Suprapubic skin (tissue), 4 donors: Measurements from ENCODE around the gene WDFY2. TPM values are rescaled to one million over a fixed set of nuclear protein-coding genes. Genes with fewer than 3 reads are reported as not detected.
"Not testable (repeated sequence)": the region's sequence is repeated elsewhere in the genome, so short reads cannot be mapped to it uniquely, and the experiment has no call there.

Experiments
- DNase-seq, 2 donors: peaks; one replicate each; pipeline ENCODE4 v3.0.0-alpha.2; 2019; ENCODE audit warnings: low spot score in 2 of 2
- H3K27ac ChIP-seq: fragments of 200-600 bp; sonication (generic); one replicate; pipeline ENCODE4 v1.5.1; 2019
- H3K27me3 ChIP-seq: fragments of 200-600 bp; sonication (generic); one replicate; pipeline ENCODE4 v1.5.1; 2019
- H3K36me3 ChIP-seq: fragments of 200-600 bp; sonication (generic); one replicate; pipeline ENCODE4 v1.5.1; 2019
- H3K4me1 ChIP-seq: fragments of 200-600 bp; sonication (generic); one replicate; pipeline ENCODE4 v1.5.1; 2019
- H3K4me3 ChIP-seq: fragments of 200-600 bp; sonication (generic); one replicate; pipeline ENCODE4 v1.5.1; 2019; ENCODE audit warnings: mild to moderate bottlenecking
- H3K9me3 ChIP-seq: fragments of 200-600 bp; sonication (generic); one replicate; pipeline ENCODE4 v1.5.1; 2019
- EP300 ChIP-seq: sonication (generic); formaldehyde crosslinking; IDR thresholded peaks from one replicate; pipeline ENCODE4 v1.6.1; 2017; ENCODE audit warnings: antibody characterized with exemption
- POLR2A ChIP-seq, 2 donors: fragments of 450-650 bp; IDR thresholded peaks; one replicate each; pipeline ENCODE4 v1.6.1; 2017; ENCODE audit warnings: antibody characterized with exemption in 2 of 2, mild to moderate bottlenecking in 2 of 2, moderate library complexity in 2 of 2
- POLR2AphosphoS5 ChIP-seq, 3 donors: sonication (generic); formaldehyde crosslinking; IDR thresholded peaks; one replicate each; pipeline ENCODE4 v1.6.1; 2017; ENCODE audit warnings: antibody characterized with exemption in 3 of 3
- WGBS: methylation state at CpG from one replicate; pipeline ENCODE4 v1.1.5; 2018; 5-methylcytosine and 5-hydroxymethylcytosine counted together
- total RNA-seq, 4 donors: library from RNA; depleted of rRNA; stranded (reverse); fragments of >200 nt; gene quantifications; one replicate each; pipeline ENCODE4 v1.1.0, GENCODE V29; 2016
- TF ChIP-seq, protein P1 (sequence below), 2 donors: fragments of 200-600 bp in 1 of 2; fragments of 450-650 bp in 1 of 2; sonication (generic) in 1 of 2; IDR thresholded peaks; one replicate each; pipeline ENCODE4 v1.5.1; 2016 to 2019; ENCODE audit warnings: antibody characterized with exemption in 2 of 2, mild to moderate bottlenecking in 1 of 2, moderate library complexity in 1 of 2

Gene WDFY2
- total RNA-seq, 4 donors from 2014 or later = 35.3 to 99.2 (median 40.4) TPM

DNA sequence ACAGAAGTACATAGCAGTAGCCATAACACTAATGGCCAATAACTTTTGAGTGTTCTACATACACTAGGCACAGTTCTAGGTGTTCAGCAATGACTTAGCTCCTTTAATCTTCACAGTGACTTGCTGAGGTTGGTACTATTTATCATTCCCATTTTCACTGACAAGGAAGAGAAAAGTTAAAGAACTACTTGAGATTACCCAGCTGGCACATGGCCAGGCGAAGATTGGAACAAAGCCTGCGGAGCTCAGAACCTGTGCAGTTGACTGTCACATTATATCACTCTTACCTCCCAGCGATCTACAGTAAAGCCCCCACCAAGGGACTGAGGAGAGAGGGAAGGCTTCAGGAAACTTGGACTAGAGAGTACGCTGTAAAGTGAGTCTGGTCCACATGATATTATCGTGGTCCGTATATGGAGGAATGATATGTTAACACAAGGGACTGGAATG is 42.4 kb upstream of the WDFY2 start:
- Histone ChIP-seq H3K27me3 (no peaks in the 10 kb centered on the region), H3K27ac (no peak overlapping the region), H3K4me3 (no peak overlapping the region), H3K36me3 (no peaks in the 10 kb centered on the region), H3K9me3 (no peaks in the 10 kb centered on the region), H3K4me1 (peaks cover 31% of the 10 kb centered on the region)
- WGBS = 41% methylated on average over 6 of the region's 6 CpGs
- no peak for TF ChIP-seq POLR2AphosphoS5 (IDR thresholded peaks at IDR 0.05)
- TF ChIP-seq EP300 = no peak
- TF ChIP-seq, protein P1, sequence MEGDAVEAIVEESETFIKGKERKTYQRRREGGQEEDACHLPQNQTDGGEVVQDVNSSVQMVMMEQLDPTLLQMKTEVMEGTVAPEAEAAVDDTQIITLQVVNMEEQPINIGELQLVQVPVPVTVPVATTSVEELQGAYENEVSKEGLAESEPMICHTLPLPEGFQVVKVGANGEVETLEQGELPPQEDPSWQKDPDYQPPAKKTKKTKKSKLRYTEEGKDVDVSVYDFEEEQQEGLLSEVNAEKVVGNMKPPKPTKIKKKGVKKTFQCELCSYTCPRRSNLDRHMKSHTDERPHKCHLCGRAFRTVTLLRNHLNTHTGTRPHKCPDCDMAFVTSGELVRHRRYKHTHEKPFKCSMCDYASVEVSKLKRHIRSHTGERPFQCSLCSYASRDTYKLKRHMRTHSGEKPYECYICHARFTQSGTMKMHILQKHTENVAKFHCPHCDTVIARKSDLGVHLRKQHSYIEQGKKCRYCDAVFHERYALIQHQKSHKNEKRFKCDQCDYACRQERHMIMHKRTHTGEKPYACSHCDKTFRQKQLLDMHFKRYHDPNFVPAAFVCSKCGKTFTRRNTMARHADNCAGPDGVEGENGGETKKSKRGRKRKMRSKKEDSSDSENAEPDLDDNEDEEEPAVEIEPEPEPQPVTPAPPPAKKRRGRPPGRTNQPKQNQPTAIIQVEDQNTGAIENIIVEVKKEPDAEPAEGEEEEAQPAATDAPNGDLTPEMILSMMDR (IDR thresholded peaks at IDR 0.05) = no peak
- TF ChIP-seq POLR2A (IDR thresholded peaks at IDR 0.05) = no peak
- no peak for DNase-seq

DNA sequence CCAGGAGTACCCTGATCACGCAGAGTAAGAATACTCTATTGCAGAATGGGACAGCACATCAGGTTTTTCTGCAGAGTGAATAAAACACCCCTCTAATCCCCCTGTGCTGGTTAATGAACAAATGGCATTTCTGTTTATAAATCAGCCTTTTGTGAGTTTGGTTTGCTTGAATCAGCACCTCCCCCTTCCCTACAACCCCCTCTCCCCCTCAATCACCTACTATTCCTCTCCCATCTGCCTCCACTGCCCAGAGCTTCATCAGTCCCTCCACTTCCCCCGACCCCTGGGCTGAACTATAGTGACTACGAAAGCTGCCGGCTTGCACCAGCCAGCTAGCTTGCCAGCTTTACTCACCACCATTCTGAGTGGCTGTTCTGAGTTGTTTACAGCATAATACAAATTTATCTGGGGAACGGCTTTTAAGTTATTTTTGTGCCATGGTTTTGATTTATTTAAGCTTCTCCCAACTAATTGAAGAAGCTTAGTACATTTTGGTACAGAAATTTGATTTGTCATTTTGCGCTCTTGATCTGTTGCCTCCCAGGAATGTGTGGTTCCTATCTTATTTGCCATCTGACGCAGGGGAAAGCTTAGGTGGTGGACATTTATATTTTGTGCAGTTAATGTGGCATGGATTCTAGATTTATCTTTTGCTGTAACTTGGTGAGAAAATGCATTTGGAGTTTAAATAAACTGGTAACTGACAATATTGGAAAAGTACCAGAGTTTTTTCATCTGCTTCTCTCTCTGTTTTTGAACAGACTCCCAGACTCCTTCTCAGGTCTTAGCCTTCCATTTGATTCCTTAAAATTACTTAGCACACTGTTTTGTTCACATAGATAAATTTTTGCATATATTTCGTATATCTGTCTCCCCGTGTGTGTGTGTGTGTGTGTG is 41.7 kb upstream of the WDFY2 start:
- no peak for DNase-seq
- WGBS = 48% methylated on average over 9 of the region's 9 CpGs
- Histone ChIP-seq H3K4me1 (peaks cover 31% of the 10 kb centered on the region), H3K9me3 (no peaks in the 10 kb centered on the region), H3K27me3 (no peaks in the 10 kb centered on the region), H3K4me3 (no peak overlapping the region), H3K27ac (no peak overlapping the region), H3K36me3 (no peaks in the 10 kb centered on the region)
- TF ChIP-seq EP300 (no peak), POLR2A (IDR thresholded peaks at IDR 0.05) (no peak), POLR2AphosphoS5 (IDR thresholded peaks at IDR 0.05) (no peak)
- TF ChIP-seq, protein P1 (IDR thresholded peaks at IDR 0.05) = no peak

DNA sequence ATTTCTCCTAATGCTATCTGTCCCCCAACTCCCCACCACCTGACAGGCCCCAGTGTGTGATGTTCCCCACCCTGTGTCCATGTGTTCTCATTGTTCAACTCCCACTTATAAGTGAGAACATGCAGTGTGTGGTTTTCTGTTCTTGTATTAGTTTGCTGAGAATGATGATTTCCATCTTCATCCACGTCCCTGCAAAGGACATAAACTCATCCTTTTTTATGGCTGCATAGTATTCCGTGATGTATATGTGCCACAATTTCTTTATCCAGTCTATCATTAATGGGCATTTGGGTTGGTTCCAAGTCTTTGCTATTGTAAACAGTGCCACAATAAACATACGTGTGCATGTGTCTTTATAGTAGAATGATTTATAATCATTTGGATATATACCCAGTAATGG is 38.8 kb upstream of the WDFY2 start:
- peaks cover 34% of the 10 kb centered on the region for H3K4me1 ChIP-seq
- DNase-seq, H3K36me3 ChIP-seq, H3K27ac ChIP-seq, H3K4me3 ChIP-seq, H3K9me3 ChIP-seq, H3K27me3 ChIP-seq: not testable (repeated sequence)
- 92% methylated on average over 3 of the region's 3 CpGs for WGBS

DNA sequence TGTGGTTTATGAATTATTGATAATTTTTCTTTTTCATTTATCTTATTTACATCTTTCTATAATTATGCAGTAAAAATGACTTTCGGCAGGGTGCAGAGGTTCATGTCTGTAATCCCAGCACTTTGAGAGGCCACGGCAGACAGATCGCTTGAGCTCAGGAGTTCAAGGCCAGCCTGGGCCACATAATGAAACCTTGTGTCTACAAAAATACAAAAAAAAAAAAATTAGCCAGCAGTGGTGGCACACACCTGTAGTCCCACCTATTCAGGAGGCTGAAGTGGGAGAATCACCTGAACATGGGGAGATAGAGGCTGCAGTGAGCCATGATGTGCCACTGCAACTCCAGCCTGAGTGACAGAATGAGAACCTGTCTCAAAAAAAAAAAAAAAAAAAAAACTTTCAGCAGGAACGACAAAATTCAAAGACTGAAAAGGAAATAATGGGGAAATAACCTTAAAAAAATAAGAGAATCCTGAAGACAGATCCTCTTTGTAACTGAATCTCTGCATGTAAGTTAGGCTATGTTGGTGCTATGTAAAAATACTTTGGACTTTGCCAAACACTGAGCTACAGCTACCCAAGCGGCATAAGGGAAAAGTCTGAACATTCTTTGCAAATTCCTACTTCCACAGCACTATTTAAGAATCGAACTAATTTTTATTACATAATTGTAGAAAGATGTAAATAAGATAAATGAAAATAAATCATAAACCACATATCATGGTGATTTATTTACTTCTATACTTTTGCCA is 36.7 kb upstream of the WDFY2 start:
- no peaks in the 10 kb centered on the region for H3K9me3 ChIP-seq
- 84% methylated on average over 6 of the region's 6 CpGs for WGBS
- H3K36me3 ChIP-seq = no peaks in the 10 kb centered on the region
- no peak for TF ChIP-seq POLR2A (IDR thresholded peaks at IDR 0.05)
- TF ChIP-seq POLR2AphosphoS5 (IDR thresholded peaks at IDR 0.05) = no peak
- TF ChIP-seq, protein P1 (IDR thresholded peaks at IDR 0.05) = no peak
- peaks cover 22% of the 10 kb centered on the region for H3K4me1 ChIP-seq
- no peaks in the 10 kb centered on the region for H3K27me3 ChIP-seq
- no peak overlapping the region for H3K4me3 ChIP-seq
- no peak for DNase-seq
- no peak overlapping the region for H3K27ac ChIP-seq

DNA sequence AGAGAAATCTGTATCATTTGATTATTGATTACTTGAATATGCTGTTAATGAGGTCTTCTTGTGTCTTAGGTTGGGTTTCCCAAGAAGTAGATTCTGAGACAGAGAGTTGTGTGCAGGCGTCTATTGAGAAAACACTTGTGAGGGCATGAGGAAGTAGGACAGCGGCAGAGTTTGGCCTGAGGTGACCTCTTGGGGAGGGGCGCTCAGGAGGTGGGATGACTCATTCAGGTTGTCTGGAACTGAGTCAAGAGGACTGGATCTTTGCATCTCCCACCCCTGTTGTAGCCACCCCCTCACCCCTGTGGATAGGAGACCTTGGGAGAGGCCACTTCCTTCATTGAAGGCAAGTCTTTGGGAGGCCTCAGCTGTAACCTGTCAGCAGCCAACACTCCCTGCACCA is 35.2 kb upstream of the WDFY2 start:
- 67% methylated on average over 3 of the region's 3 CpGs for WGBS
- DNase-seq = no peak
- TF ChIP-seq EP300 (no peak), POLR2AphosphoS5 (IDR thresholded peaks at IDR 0.05) (no peak), POLR2A (IDR thresholded peaks at IDR 0.05) (no peak)
- TF ChIP-seq, protein P1 (IDR thresholded peaks at IDR 0.05) = no peak
- H3K9me3 ChIP-seq = no peaks in the 10 kb centered on the region
- H3K27ac ChIP-seq = no peak overlapping the region
- no peaks in the 10 kb centered on the region for H3K27me3 ChIP-seq
- no peaks in the 10 kb centered on the region for H3K36me3 ChIP-seq
- H3K4me3 ChIP-seq = no peak overlapping the region
- H3K4me1 ChIP-seq = peaks cover 14% of the 10 kb centered on the region
